ENCODE results near the gene UGT1A4.

Gene UGT1A4

DNA sequence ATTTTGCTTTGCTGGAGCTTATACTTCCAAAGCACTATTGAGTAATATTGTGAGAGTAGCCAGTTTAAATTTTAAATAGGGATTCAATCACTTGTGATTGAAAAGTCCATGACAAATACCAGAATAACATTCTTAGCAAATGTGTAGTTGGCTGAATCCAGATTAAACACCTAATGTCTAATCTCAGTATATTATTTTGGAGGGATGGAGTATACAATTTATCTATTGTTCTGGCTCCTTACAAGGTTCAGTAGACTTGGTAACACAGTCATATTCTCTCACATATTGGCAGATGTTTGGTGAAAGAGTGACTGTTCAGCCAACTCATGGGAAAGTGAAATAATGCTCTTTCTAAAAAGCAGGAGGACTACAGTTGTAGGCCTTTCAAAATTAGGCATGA, 44.6 kb upstream of the UGT1A4 start:
- Histone ChIP-seq H3K4me1 (ENCODE audit: insufficient read depth, low read length, poor library complexity, severe bottlenecking) (no peaks in the 10 kb centered on the region), H3K9me2 (replicated peaks; ENCODE audit: low read depth, low read length) (no peaks in the 10 kb centered on the region), H3K9me3 (ENCODE audit: insufficient read depth, low read depth, low read length) (no peaks in the 10 kb centered on the region), H3K27me3 (ENCODE audit: insufficient read depth, low read length, poor library complexity, severe bottlenecking) (peaks cover 6% of the 10 kb centered on the region), H3F3A (ENCODE audit: low read depth) (no peaks in the 10 kb centered on the region), H3K4me2 (ENCODE audit: low read depth, low read length, poor library complexity, severe bottlenecking) (no peak overlapping the region), H3K79me2 (ENCODE audit: insufficient read depth, low read length) (no peaks in the 10 kb centered on the region), H3K4me3 (ENCODE audit: low read length, poor library complexity, severe bottlenecking) (no peak overlapping the region), H3K9ac (ENCODE audit: low read depth, low read length, poor library complexity, severe bottlenecking) (no peak overlapping the region), H3K36me3 (ENCODE audit: insufficient read depth, low read length) (no peaks in the 10 kb centered on the region), H4K20me1 (ENCODE audit: insufficient read depth, low read length, poor library complexity, severe bottlenecking) (no peaks in the 10 kb centered on the region), H2AFZ (ENCODE audit: low read length) (no peak overlapping the region)
- no peak for TF ChIP-seq CTCF (conservative IDR thresholded peaks at IDR 0.05; ENCODE audit: low read length)
- no peak for TF ChIP-seq EZH2phosphoT487 (IDR thresholded peaks at IDR 0.05; ENCODE audit: borderline replicate concordance)

DNA sequence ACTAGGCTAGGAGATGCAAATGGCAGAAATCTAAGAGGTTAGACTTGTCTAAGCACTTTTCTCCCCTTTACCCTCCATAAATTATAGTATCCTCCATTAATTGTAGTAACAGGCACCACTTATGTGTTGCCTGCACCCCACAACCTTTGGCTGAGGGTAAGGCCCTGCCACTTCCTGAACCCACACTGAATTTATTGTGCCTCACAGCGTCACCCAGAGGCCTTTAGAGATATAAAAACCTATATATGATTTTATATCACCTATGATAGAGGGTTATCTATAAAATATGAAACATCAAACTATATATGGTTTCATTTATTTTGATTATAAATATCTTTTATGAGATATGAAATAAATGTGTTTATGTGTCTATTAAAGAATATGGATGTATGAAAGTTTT, 44.2 kb upstream of the UGT1A4 start:
- Histone ChIP-seq H3K27me3 (ENCODE audit: insufficient read depth, low read length, poor library complexity, severe bottlenecking) (peaks cover 6% of the 10 kb centered on the region), H3K79me2 (ENCODE audit: insufficient read depth, low read length) (no peaks in the 10 kb centered on the region), H3K9ac (ENCODE audit: low read depth, low read length, poor library complexity, severe bottlenecking) (no peak overlapping the region), H3K4me3 (ENCODE audit: low read length, poor library complexity, severe bottlenecking) (no peak overlapping the region), H2AFZ (ENCODE audit: low read length) (no peak overlapping the region), H3K4me1 (ENCODE audit: insufficient read depth, low read length, poor library complexity, severe bottlenecking) (no peaks in the 10 kb centered on the region), H4K20me1 (ENCODE audit: insufficient read depth, low read length, poor library complexity, severe bottlenecking) (no peaks in the 10 kb centered on the region), H3F3A (ENCODE audit: low read depth) (no peaks in the 10 kb centered on the region), H3K36me3 (ENCODE audit: insufficient read depth, low read length) (no peaks in the 10 kb centered on the region), H3K4me2 (ENCODE audit: low read depth, low read length, poor library complexity, severe bottlenecking) (no peak overlapping the region), H3K9me2 (replicated peaks; ENCODE audit: low read depth, low read length) (no peaks in the 10 kb centered on the region), H3K9me3 (ENCODE audit: insufficient read depth, low read depth, low read length) (no peaks in the 10 kb centered on the region)
- TF ChIP-seq CTCF (conservative IDR thresholded peaks at IDR 0.05; ENCODE audit: low read length) (no peak), EZH2phosphoT487 (IDR thresholded peaks at IDR 0.05; ENCODE audit: borderline replicate concordance) (no peak)

GRCh38 chr2:233674995-233675394, 43.5 kb upstream of the UGT1A4 start:
- TF ChIP-seq EZH2phosphoT487 (IDR thresholded peaks at IDR 0.05; ENCODE audit: borderline replicate concordance) (no peak), CTCF (conservative IDR thresholded peaks at IDR 0.05; ENCODE audit: low read length) (no peak)
- no peaks in the 10 kb centered on the region for H3K9me2 ChIP-seq (replicated peaks; ENCODE audit: low read depth, low read length)
- H2AFZ ChIP-seq (ENCODE audit: low read length), result no peak overlapping the region

More at GRCh38 chr2:233674995-233675394, 43.5 kb upstream of the UGT1A4 start:
- H4K20me1 ChIP-seq (ENCODE audit: insufficient read depth, low read length, poor library complexity, severe bottlenecking), result no peaks in the 10 kb centered on the region
- H3K4me3 ChIP-seq (ENCODE audit: low read length, poor library complexity, severe bottlenecking), result no peak overlapping the region
- no peaks in the 10 kb centered on the region for H3K36me3 ChIP-seq (ENCODE audit: insufficient read depth, low read length)
- H3K9ac ChIP-seq (ENCODE audit: low read depth, low read length, poor library complexity, severe bottlenecking), result no peak overlapping the region
- H3K27me3 ChIP-seq (ENCODE audit: insufficient read depth, low read length, poor library complexity, severe bottlenecking), result peaks cover 6% of the 10 kb centered on the region
- H3K79me2 ChIP-seq (ENCODE audit: insufficient read depth, low read length), result no peaks in the 10 kb centered on the region
- no peaks in the 10 kb centered on the region for H3F3A ChIP-seq (ENCODE audit: low read depth)
- no peaks in the 10 kb centered on the region for H3K9me3 ChIP-seq (ENCODE audit: insufficient read depth, low read depth, low read length)
- H3K4me1 ChIP-seq (ENCODE audit: insufficient read depth, low read length, poor library complexity, severe bottlenecking), result no peaks in the 10 kb centered on the region
- H3K4me2 ChIP-seq (ENCODE audit: low read depth, low read length, poor library complexity, severe bottlenecking), result no peak overlapping the region

Data from Loucy (cell line).